Mucosa of descending colon (tissue), 3 donors: ENCODE results near the gene ASB16. TPM values are rescaled to one million over a fixed set of nuclear protein-coding genes. Genes with fewer than 3 reads are reported as not detected.

ENCODE experiments used
- ATAC-seq: fragments of 200-7000 bp; cut with Tn5 transposase; one replicate; pipeline ENCODE4 v1.9.1; 2020; ENCODE audit warnings: mild to moderate bottlenecking, moderate library complexity
- DNase-seq, 3 donors: peaks; one replicate each; pipeline ENCODE4 v3.0.0-alpha.2; 2020
- H3K36me3 ChIP-seq: fragments of 200-600 bp; one replicate; pipeline ENCODE4 v1.8.0; 2021; ENCODE audit warnings: low read depth, mild to moderate bottlenecking
- H3K4me1 ChIP-seq: fragments of 200-600 bp; one replicate; pipeline ENCODE4 v1.8.0; 2021; ENCODE audit warnings: low read depth, mild to moderate bottlenecking
- H3K4me3 ChIP-seq: fragments of 200-600 bp; one replicate; pipeline ENCODE4 v1.8.0; 2021; ENCODE audit warnings: mild to moderate bottlenecking
- H3K9me3 ChIP-seq: fragments of 200-600 bp; one replicate; pipeline ENCODE4 v1.8.0; 2021; ENCODE audit warnings: mild to moderate bottlenecking
- CTCF ChIP-seq: fragments of 200-600 bp; IDR thresholded peaks from one replicate; pipeline ENCODE4 v1.8.0; 2022; ENCODE audit warnings: antibody characterized with exemption, mild to moderate bottlenecking
- intact Hi-C, 2 donors: fragments of 100-400 bp; cut with DNase I in 1 of 2; cut with micrococcal nuclease in 1 of 2; formaldehyde crosslinking; loops; one replicate each; pipeline versions ENCODE4 v1.11.0 to v1.11.1; 2022; cut with DNase I, micrococcal nuclease
- total RNA-seq, 3 donors: library from RNA; stranded (reverse); fragmentation: NEBNext Ultra II Directional in 2 of 3; extraction: Animal tissue kit (Norgen Biotek cat#: 25700) in 2 of 3; gene quantifications; one replicate each; pipeline versions ENCODE4 v1.2.1 to v1.2.4, GENCODE V29; 2021 to 2023
- donor health status: DM: no; HTN: no; CAD: no; lungs with moderate emphysema.
- donor health status: DM: no; HTN: no; CAD: no.
- donor health status: DM: no; HTN: yes; CAD: no.

ASB16 gene
- total RNA-seq, 3 donors from 2014 or later, result 0.29 to 1.7 TPM; not detected in 1

DNA sequence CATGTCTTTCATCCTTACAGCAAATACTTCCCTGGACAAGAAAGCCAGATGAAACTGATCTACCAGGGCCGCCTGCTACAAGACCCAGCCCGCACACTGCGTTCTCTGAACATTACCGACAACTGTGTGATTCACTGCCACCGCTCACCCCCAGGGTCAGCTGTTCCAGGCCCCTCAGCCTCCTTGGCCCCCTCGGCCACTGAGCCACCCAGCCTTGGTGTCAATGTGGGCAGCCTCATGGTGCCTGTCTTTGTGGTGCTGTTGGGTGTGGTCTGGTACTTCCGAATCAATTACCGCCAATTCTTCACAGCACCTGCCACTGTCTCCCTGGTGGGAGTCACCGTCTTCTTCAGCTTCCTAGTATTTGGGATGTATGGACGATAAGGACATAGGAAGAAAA, 20.0 kb downstream of the ASB16 start:
- H3K4me3 ChIP-seq, result no peak overlapping the region
- TF ChIP-seq CTCF, result no peak
- DNase-seq (no peak), ATAC-seq (no peak)
- peaks cover 24% of the 10 kb centered on the region for H3K4me1 ChIP-seq
- no peaks in the 10 kb centered on the region for H3K9me3 ChIP-seq
- peaks cover 4% of the 10 kb centered on the region for H3K36me3 ChIP-seq
- intact Hi-C loops, result no loop called here

DNA sequence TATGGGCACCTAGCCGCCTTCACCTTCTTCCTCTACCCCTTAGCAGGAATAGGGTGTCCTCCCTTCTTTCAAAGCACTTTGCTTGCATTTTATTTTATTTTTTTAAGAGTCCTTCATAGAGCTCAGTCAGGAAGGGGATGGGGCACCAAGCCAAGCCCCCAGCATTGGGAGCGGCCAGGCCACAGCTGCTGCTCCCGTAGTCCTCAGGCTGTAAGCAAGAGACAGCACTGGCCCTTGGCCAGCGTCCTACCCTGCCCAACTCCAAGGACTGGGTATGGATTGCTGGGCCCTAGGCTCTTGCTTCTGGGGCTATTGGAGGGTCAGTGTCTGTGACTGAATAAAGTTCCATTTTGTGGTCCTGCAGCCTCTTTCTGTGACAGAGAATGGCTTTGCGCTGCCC, 20.9 kb downstream of the ASB16 start:
- Histone ChIP-seq H3K4me1 (peaks cover 19% of the 10 kb centered on the region), H3K36me3 (peaks cover 4% of the 10 kb centered on the region)
- intact Hi-C loops, result no loop called here

DNA sequence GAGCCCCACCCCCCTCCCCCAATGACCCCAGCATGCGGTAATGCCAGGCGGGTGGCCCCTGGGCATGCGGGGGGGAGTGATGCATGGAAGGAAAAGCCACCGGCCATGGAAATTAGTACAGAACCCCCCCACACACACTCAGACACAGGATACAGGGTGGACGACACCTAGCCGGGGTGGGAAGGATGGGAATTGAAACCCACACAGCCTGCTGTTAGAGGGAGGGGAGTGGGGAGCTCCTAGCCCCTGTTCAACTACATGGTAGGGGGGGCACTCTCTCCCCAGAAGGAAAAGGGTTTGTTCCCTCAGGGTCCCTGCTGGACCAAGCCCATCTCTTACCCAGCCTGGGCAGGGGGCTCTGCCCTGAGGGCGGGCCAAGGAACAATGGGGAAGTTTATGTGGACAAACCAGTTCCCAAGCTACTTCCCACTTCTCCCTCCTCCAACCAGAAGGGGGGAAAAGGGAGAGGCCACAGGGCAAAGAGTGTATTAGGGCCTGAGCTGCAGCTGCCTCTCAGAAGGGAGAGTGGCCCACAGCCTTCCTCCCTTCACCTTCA, 21.5 kb downstream of the ASB16 start:
- peaks cover 19% of the 10 kb centered on the region for H3K4me1 ChIP-seq
- peak in 2 of 3 donors; percentile 55 to 70 for DNase-seq
- H3K4me3 ChIP-seq, result no peak overlapping the region
- intact Hi-C loops, result no loop called here
- no peak for TF ChIP-seq CTCF
- peak; percentile 86 for ATAC-seq
- peaks cover 4% of the 10 kb centered on the region for H3K36me3 ChIP-seq
- no peaks in the 10 kb centered on the region for H3K9me3 ChIP-seq

More for the DNA sequence above, 20.9 kb downstream of the ASB16 start:
- ATAC-seq, result no peak
- no peak for TF ChIP-seq CTCF
- no peak overlapping the region for H3K4me3 ChIP-seq
- no peak for DNase-seq
- H3K9me3 ChIP-seq, result no peaks in the 10 kb centered on the region

- H3K36me3 ChIP-seq, result peaks cover 4% of the 10 kb centered on the region
- no peak for TF ChIP-seq CTCF
- no peaks in the 10 kb centered on the region for H3K9me3 ChIP-seq
- no peak overlapping the region for H3K4me3 ChIP-seq
- DNase-seq (no peak), ATAC-seq (no peak)
- peaks cover 23% of the 10 kb centered on the region for H3K4me1 ChIP-seq
- intact Hi-C loops, result no loop called here
These were observed 22.2 kb downstream of the ASB16 start for GRCh38 chr17:44192750-44193149.

DNA sequence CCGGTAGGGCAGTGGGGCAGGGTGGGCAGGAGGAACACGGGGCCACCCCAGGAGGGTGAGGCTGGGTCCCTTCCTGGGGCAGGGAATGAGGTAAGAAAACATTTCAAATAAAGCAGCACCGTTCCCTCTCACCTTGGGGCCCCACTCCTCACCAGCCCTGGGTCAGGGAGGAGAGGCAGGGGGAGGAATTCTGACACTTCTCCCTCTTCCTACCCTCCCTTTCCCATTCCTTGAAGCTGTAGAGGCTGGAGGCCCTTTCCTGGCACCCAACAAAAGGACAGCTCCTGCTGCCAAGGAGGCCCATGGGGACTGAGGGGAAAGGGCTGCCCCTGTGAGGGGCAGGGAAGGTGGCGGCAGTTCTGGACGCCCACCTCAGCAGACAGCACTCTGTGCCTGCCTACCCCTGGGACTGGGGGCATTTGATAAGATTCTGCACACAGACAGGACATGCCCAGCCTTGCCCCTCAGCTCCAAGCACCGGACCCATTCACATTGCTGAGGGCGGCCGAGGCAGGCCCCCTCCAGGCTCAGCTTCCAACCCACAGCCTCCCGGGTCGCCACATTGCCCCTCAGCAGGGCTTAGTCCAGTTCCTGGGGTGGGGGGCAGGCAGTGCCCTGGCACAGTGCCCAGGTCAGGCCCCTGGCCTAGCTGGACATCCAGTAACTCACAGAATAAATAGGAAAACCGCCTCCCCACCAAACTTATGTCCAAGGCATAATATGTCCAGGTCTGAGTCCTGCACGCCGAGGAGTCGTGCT, 23.0 kb downstream of the ASB16 start:
- no peak for DNase-seq
- H3K4me3 ChIP-seq, result no peak overlapping the region
- no peaks in the 10 kb centered on the region for H3K9me3 ChIP-seq
- H3K36me3 ChIP-seq, result peaks cover 4% of the 10 kb centered on the region
- no peak for TF ChIP-seq CTCF
- H3K4me1 ChIP-seq, result peaks cover 26% of the 10 kb centered on the region
- no peak for ATAC-seq
- intact Hi-C loops, result no loop called here
